ENCODE results near the gene LMOD3.

DNA sequence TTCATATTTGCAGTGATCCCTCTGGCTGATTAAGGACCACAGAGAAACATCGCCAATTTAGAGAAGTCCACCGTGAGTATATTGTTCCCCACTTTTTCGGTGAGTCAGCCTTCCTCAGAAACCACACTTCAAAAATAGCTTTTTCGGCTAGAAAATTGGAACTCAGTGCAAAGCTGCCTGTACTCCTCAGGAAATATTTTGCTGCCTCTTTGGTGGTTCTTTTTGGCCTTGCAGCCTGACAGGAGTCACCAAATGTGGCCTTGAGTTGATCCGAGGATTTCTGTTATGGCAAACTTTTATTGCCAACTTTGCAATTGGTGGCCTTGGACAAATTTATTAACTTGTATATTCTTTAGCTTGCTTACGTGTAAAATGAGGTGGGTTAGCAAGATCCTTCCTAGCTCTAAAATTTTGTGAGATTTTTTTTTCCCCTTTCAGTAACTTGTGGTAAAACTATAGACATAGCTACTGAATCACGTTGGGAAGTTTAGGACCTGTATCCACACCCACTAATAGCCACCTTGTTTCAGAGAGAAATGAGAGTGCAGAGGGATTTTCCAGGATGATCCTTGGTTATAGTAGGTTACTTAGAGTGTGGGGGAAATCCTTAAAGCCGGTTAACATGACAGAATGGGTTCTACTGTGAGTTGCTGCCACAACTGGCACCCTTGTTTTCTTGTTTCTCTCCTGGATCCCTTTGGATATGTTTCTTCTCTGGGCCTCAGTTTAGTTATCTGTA is 27.8 kb downstream of the LMOD3 start:
- TF ChIP-seq POLR2AphosphoS5 (IDR thresholded peaks at IDR 0.05; ENCODE audit: low read depth, low read length) (no peak), SPI1 (IDR thresholded peaks at IDR 0.05; ENCODE audit: low read depth, low read length) (peak; percentile 48)

All from GM12891 (cell line).